Ovary (tissue), 3 donors: ENCODE measurements around the gene REPS2.

Source experiments
- EP300 ChIP-seq: sonication (generic); formaldehyde crosslinking; IDR thresholded peaks from one replicate; pipeline ENCODE4 v1.6.1; 2017; ENCODE audit warnings: antibody characterized with exemption
- TF ChIP-seq, protein P1 (sequence below), 3 donors: fragments of 450-650 bp in 2 of 3; fragments of 200-600 bp in 1 of 3; IDR thresholded peaks; one replicate each; pipeline versions ENCODE4 v1.5.1 to v1.8.0; 2016 to 2022; ENCODE audit warnings: antibody characterized with exemption in 3 of 3, mild to moderate bottlenecking in 1 of 3
- donor health status: DM: no; HTN: no; CAD: no.

DNA sequence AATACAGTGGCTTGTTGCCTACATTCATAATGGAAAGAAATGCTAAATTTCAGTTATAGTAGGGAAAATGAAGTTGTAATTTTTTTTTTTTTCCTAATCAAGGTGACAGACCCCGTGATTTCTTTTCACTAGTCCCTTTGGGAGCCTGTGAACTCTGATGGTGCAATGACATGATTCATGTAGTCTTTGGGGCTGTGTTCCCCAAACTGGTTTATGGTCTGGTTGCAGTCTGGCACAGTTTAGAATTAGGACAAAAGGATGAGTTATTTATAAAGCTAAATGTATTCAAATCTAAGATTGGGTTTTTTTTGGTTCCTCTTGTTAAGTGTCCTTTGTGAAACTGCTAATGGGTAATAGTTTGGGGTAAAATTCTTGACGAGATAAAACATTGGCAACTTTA, 66.0 kb downstream of the REPS2 start:
- TF ChIP-seq, protein P1, sequence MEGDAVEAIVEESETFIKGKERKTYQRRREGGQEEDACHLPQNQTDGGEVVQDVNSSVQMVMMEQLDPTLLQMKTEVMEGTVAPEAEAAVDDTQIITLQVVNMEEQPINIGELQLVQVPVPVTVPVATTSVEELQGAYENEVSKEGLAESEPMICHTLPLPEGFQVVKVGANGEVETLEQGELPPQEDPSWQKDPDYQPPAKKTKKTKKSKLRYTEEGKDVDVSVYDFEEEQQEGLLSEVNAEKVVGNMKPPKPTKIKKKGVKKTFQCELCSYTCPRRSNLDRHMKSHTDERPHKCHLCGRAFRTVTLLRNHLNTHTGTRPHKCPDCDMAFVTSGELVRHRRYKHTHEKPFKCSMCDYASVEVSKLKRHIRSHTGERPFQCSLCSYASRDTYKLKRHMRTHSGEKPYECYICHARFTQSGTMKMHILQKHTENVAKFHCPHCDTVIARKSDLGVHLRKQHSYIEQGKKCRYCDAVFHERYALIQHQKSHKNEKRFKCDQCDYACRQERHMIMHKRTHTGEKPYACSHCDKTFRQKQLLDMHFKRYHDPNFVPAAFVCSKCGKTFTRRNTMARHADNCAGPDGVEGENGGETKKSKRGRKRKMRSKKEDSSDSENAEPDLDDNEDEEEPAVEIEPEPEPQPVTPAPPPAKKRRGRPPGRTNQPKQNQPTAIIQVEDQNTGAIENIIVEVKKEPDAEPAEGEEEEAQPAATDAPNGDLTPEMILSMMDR (IDR thresholded peaks at IDR 0.05) = no peak
- TF ChIP-seq EP300 = no peak
